GM12878 (cell line): Measurements from ENCODE around the gene CDH5. TPM values are rescaled to one million over a fixed set of nuclear protein-coding genes. Genes with fewer than 3 reads are reported as not detected.
A peak's percentile ranks its signal among the peaks of the same experiment; 100 is the strongest.

Experiments
- ATAC-seq: fragments of 200-7000 bp; cut with Tn5 transposase; 3 replicates; pipeline ENCODE4 v1.9.1; 2020; ENCODE audit warnings: mild to moderate bottlenecking, moderate library complexity
- BruUV-seq: library from RNA; stranded (reverse); fragments of 400-500 nt; replicated peaks from 2 replicates; lab custom pipeline; 2021; lab: Mats Ljungman, UMichigan
- CTCF ChIA-PET: fragments of 300-600 bp; sonication (Branson Sonifier 250); formaldehyde crosslinking; extraction: SDS; loops from one replicate; lab custom pipeline; 2021; ENCODE audit warnings: inconsistent platforms; lab: Yijun Ruan, JAX
- POLR2A ChIA-PET: fragments of 350-600 bp; formaldehyde crosslinking; extraction: SDS; loops from one replicate; lab custom pipeline; 2021; ENCODE audit warnings: inconsistent platforms; lab: Charles Lee
- RAD21 ChIA-PET: fragments of 300-600 bp; sonication (Branson Sonifier 250); formaldehyde crosslinking; loops from one replicate; lab custom pipeline; 2023; ENCODE audit warnings: antibody characterized with exemption; ENCODE audit not compliant: unreplicated experiment; lab: Charles Lee
- SMC1A ChIA-PET: fragments of 300-600 bp; sonication (Branson Sonifier 250); formaldehyde crosslinking; loops from one replicate; lab custom pipeline; 2023; ENCODE audit not compliant: unreplicated experiment, uncharacterized antibody; lab: Charles Lee
- DNase-seq: peaks from one replicate; pipeline ENCODE4 v3.0.0-alpha.2; 2011; ENCODE audit warnings: low read depth, low spot score
- FAIRE-seq: peaks from 3 replicates; lab custom pipeline; 2011; peaks lifted over from hg19 to GRCh38; lab: Jason Lieb, UNC
- H2AFZ ChIP-seq: 2 replicates; pipeline ENCODE4 v1.6.0; 2011; ENCODE audit warnings: low read depth, low read length, control low read depth; ENCODE audit not compliant: control insufficient read depth
- H3K27ac ChIP-seq: 2 replicates; pipeline ENCODE4 v1.5.1; 2011; ENCODE audit warnings: control low read depth; ENCODE audit not compliant: control insufficient read depth, insufficient read depth
- H3K27me3 ChIP-seq, 2 experiments: replicated peaks in 1 of 2; 2 replicates each; pipeline versions ENCODE4 v1.6.0 to v1.6.1; 2011; ENCODE audit warnings: low read length in 1 of 2; ENCODE audit not compliant: control insufficient read depth in 2 of 2, insufficient read depth in 2 of 2
- H3K36me3 ChIP-seq, 2 experiments: 2 replicates each; pipeline ENCODE4 v1.5.1; 2011; ENCODE audit warnings: low read length in 1 of 2; ENCODE audit not compliant: control insufficient read depth in 2 of 2, insufficient read depth in 2 of 2
- H3K4me1 ChIP-seq: 2 replicates; pipeline ENCODE4 v1.6.1; 2011; ENCODE audit warnings: mild to moderate bottlenecking, low read length, moderate library complexity, mixed read lengths; ENCODE audit not compliant: control insufficient read depth, insufficient read depth
- H3K4me2 ChIP-seq: 2 replicates; pipeline ENCODE4 v1.6.0; 2011; ENCODE audit warnings: control low read depth; ENCODE audit not compliant: control insufficient read depth, insufficient read depth
- H3K4me3 ChIP-seq: fragments of 200-600 bp; sonication (generic); 2 replicates; pipeline ENCODE4 v1.5.1; 2016
- H3K79me2 ChIP-seq: 2 replicates; pipeline ENCODE4 v1.6.0; 2011; ENCODE audit warnings: low read length; ENCODE audit not compliant: control insufficient read depth, insufficient read depth
- H3K9ac ChIP-seq: 2 replicates; pipeline ENCODE4 v1.8.0; 2011; ENCODE audit warnings: low read length, control low read depth, mixed read lengths; ENCODE audit not compliant: control insufficient read depth, insufficient read depth
- H3K9me3 ChIP-seq: replicated peaks from 3 replicates; pipeline ENCODE4 v1.5.1; 2011; ENCODE audit warnings: mild to moderate bottlenecking, low read length; ENCODE audit not compliant: control insufficient read depth, insufficient read depth
- H4K20me1 ChIP-seq: 2 replicates; pipeline ENCODE4 v1.6.0; 2011; ENCODE audit not compliant: control insufficient read depth, insufficient read depth
- CTCF ChIP-seq, 3 experiments: IDR thresholded peaks in 2 of 3; conservative IDR thresholded peaks in 1 of 3; 2 replicates each; pipeline ENCODE4 v1.5.1; 2011; ENCODE audit warnings: low read depth in 3 of 3, low read length in 3 of 3, mild to moderate bottlenecking in 3 of 3, control low read depth in 2 of 3, moderate library complexity in 2 of 3, inconsistent platforms in 1 of 3, mixed read lengths in 1 of 3; ENCODE audit not compliant: control insufficient read depth in 2 of 3, insufficient read depth in 1 of 3; ENCODE audit errors: extremely low read depth in 1 of 3
- MEF2B ChIP-seq: fragments of 450-650 bp; IDR thresholded peaks from 2 replicates; pipeline ENCODE4 v1.6.1; 2018; ENCODE audit warnings: mild to moderate bottlenecking, moderate library complexity; ENCODE audit not compliant: partially characterized antibody, poor library complexity, severe bottlenecking
- SPI1 ChIP-seq: IDR thresholded peaks from 2 replicates; pipeline ENCODE4 v1.6.1; 2011; ENCODE audit warnings: low read depth, mild to moderate bottlenecking, low read length, moderate library complexity, borderline replicate concordance; ENCODE audit not compliant: insufficient read depth
- SUZ12 ChIP-seq: fragments of 200-600 bp; sonication (generic); IDR thresholded peaks from one replicate; pipeline ENCODE4 v1.6.1; 2018; ENCODE audit warnings: antibody characterized with exemption, mild to moderate bottlenecking; ENCODE audit not compliant: unreplicated experiment
- WGBS: methylation state at CpG from one replicate; pipeline ENCODE4 v1.1.6; 2016; ENCODE audit warnings: low lambda C conversion rate; ENCODE audit not compliant: insufficient replicate concordance, insufficient coverage; ENCODE audit errors: missing lambda C conversion rate; 5-methylcytosine and 5-hydroxymethylcytosine counted together
- in situ Hi-C: fragments of 300-500 bp; cut with MboI; formaldehyde crosslinking; loops from 9 replicates; pipeline ENCODE4 v1.14.3; 2018; ENCODE audit warnings: mixed read lengths
- intact Hi-C: fragments of 100-400 bp; cut with micrococcal nuclease; formaldehyde crosslinking; loops from one replicate; pipeline ENCODE4 v1.14.2; 2022; ENCODE audit not compliant: unreplicated experiment
- polyA plus RNA-seq, 11 experiments: library from polyadenylated mRNA; depleted of rRNA in 4 of 11; unstranded in 6 of 11; stranded (reverse) in 5 of 11; fragments of >200 nt; fragmentation: Nextera tagmentation in 4 of 11; fragmentation: Illumina TruSeq in 1 of 11; extraction: Ambion mirVana in 4 of 11; extraction: Trizol in 1 of 11; gene quantifications; 1 replicate in 1 of 11; 2 replicates in 10 of 11; pipeline versions ENCODE4 v1.2.1 to v1.2.3, GENCODE V29; 2011 to 2016; ENCODE audit warnings: inconsistent platforms in 2 of 11, missing spikeins in 2 of 11, low read depth in 1 of 11
- total RNA-seq, 4 experiments: library from RNA; depleted of rRNA in 3 of 4; stranded (reverse); fragments of >200 nt in 3 of 4; fragmentation: Illumina TruSeq in 1 of 4; extraction: Trizol in 1 of 4; gene quantifications; 2 replicates each; pipeline versions ENCODE4 v1.2.1 to v1.2.3, GENCODE V29; 2013 to 2021
- TF ChIP-seq, protein P1 (sequence below): IDR thresholded peaks from 2 replicates; pipeline ENCODE4 v1.6.1; 2012; ENCODE audit warnings: low read length, inconsistent platforms

CDH5 gene
- total and polyA plus RNA-seq, 10 of the 15 experiments (the other 5 are each of a cell fraction or from before 2014, with no cell fraction given): not detected

DNA sequence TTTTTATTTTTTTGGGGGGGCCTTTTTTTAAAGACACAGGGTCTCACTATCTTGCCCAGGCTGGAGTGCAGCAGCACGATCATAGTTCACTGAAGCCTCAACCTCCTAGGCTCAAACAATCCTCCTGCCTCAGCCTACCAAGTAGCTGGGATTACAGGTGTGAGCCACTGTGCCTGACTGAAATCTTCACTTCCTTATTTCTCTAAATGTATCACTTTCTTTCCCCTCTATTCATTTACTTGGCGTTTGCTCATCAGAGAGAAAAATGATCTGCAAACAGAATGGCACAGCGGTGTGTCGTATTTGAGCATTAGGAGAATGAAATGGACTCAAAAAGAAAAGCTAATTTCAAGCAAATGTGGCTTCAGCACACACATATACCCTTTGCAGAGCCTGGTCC, 44.3 kb upstream of the CDH5 start:
- no TSS peak for BruUV-seq
- FAIRE-seq (peak; percentile 49), ATAC-seq (peak; percentile 23; the same call in 1 of the 3 replicates), DNase-seq (no peak)
- 43% methylated on average over 4 of the region's 4 CpGs for WGBS
- H3K4me2 ChIP-seq: no peak overlapping the region
- H3K27ac ChIP-seq: no peak overlapping the region
- no peaks in the 10 kb centered on the region for H3K27me3 ChIP-seq
- SMC1A ChIA-PET: no interaction called here
- intact Hi-C loops: no loop called here
- H2AFZ ChIP-seq: no peak overlapping the region
- TF ChIP-seq, protein P1, sequence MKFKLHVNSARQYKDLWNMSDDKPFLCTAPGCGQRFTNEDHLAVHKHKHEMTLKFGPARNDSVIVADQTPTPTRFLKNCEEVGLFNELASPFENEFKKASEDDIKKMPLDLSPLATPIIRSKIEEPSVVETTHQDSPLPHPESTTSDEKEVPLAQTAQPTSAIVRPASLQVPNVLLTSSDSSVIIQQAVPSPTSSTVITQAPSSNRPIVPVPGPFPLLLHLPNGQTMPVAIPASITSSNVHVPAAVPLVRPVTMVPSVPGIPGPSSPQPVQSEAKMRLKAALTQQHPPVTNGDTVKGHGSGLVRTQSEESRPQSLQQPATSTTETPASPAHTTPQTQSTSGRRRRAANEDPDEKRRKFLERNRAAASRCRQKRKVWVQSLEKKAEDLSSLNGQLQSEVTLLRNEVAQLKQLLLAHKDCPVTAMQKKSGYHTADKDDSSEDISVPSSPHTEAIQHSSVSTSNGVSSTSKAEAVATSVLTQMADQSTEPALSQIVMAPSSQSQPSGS: no peak
- TF ChIP-seq SPI1: peak; percentile 21; the same call in 1 of the 2 replicates
- CTCF ChIA-PET: no interaction called here
- no peak overlapping the region for H3K9ac ChIP-seq
- RAD21 ChIA-PET: no interaction called here
- H3K4me1 ChIP-seq: no peaks in the 10 kb centered on the region
- no peaks in the 10 kb centered on the region for H4K20me1 ChIP-seq
- no peaks in the 10 kb centered on the region for H3K9me3 ChIP-seq
- H3K4me3 ChIP-seq: no peak overlapping the region
- H3K36me3 ChIP-seq: no peaks in the 10 kb centered on the region
- POLR2A ChIA-PET: no interaction called here
- in situ Hi-C loops: no loop called here
- H3K79me2 ChIP-seq: no peaks in the 10 kb centered on the region

DNA sequence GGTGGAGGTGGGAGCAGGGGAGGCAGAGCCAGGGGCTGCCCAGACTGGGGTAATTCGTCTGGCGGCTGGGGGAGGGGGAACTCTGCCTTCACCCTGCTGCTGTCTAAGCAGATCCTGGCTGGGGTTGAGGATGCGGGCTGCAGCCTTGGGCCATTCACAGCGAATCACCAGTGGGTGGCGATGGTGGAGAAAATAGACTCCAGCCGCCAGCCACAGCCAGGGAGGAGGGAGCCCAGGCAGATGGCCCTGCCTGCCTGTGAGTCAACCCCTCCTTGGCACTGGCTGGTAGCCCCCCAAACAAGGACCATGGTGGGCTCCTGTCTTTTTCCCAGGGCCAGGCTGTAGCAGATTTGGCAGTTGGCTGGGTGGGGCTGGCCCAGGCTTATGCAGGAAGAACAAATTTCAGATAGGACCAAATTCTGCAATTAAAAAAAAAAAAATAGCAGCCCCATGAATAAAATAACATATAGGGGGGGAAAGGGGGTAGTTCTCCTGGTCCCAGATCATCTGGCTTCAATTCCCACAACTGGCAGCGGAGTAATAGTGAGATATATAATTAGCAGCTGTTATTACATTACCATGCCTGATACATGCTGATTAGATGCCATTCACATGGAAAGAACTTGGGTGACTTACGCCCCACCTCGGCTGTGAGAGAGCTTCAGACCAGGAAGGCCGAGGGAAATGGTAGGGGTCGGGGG, 41.5 kb upstream of the CDH5 start:
- Histone ChIP-seq H3K27me3 (no peaks in the 10 kb centered on the region; a peak in 1 of 4 replicates), H2AFZ (no peak overlapping the region), H3K4me1 (no peaks in the 10 kb centered on the region), H4K20me1 (no peaks in the 10 kb centered on the region), H3K9me3 (no peaks in the 10 kb centered on the region), H3K36me3 (no peaks in the 10 kb centered on the region), H3K9ac (no peak overlapping the region), H3K79me2 (no peaks in the 10 kb centered on the region), H3K4me2 (no peak overlapping the region), H3K4me3 (no peak overlapping the region), H3K27ac (no peak overlapping the region)
- ATAC-seq: peak; percentile 76
- 6% methylated on average over 11 of the region's 11 CpGs for WGBS
- TF ChIP-seq MEF2B (no peak), SUZ12 (no peak), CTCF (IDR thresholded peaks at IDR 0.05 in 2 of 3, conservative IDR thresholded peaks at IDR 0.05 in 1 of 3; ENCODE audit: control insufficient read depth in 2 of 3, extremely low read depth in 1 of 3, insufficient read depth in 1 of 3, low read depth in 3 of 3, low read length in 3 of 3) (peak in 2 of 3 experiments; percentile 18; a peak in 2 of 6 replicates)
- FAIRE-seq: no peak
- ChIA-PET POLR2A (no interaction called here), CTCF (interaction anchor here (0.6 to 1.6 kb wide), 4 partner anchors 10 to 32 kb away, joined by 3 to 4 read pairs (median 3); no protein-coding TSS in a partner anchor), RAD21 (no interaction called here), SMC1A (no interaction called here)
- intact Hi-C loops (no loop called here), in situ Hi-C loops (no loop called here)
- DNase-seq: no peak
- BruUV-seq: no TSS peak
